Endometrial microvascular endothelial cells (primary cell): Measurements from ENCODE around the gene FAM210A. TPM values are rescaled to one million over a fixed set of nuclear protein-coding genes. Genes with fewer than 3 reads are reported as not detected.
"Not testable (repeated sequence)": the region's sequence is repeated elsewhere in the genome, so short reads cannot be mapped to it uniquely, and the experiment has no call there.

Experiments
- in situ Hi-C: cut with HindIII; loops from 2 replicates; pipeline ENCODE4 v1.10.0; 2017; ENCODE audit warnings: low sequenced_read_pairs, low pct_unique_long_range_greater_than_20kb; ENCODE audit errors: inconsistent ontology term
- total RNA-seq: library from RNA; depleted of rRNA; stranded (reverse); fragments of >200 nt; gene quantifications from one replicate; pipeline ENCODE4 v1.2.3, GENCODE V29; 2015; ENCODE audit errors: inconsistent ontology term

The FAM210A gene
- total RNA-seq, 1 donor from 2014 or later: 13.7 TPM

DNA sequence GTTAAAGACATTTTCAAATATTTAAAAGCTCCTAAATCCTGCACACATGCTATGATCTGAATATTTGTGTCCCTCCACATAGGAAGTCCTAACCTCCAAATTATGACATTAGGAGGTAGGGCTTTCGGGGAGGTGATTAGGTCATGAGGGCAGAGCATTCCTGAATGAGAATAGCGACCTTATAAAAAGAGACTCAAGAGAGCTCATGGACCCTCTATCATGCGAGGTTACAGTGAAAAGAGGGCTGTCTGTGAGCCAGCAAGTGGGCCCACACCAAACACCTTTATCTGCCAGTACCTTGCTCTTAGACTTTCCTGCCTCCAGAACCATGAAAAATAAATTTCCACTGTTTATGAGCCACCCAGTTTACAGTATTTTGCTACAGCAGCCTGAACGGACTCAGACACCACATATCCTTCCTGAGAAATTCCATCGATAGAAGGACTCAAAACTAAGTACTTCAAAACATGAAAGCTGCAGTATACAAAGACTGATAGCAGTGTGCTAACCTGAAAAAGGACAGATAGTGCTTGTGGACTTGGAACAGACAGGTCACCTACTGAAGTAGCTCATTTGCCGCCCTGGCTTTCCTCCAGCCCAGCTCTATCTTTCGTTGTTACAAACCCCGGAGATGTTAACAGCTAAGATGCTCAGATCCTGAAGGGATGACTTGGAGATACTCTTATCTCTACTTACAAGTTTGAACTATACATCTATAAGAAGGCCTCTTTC is 13.8 kb downstream of the FAM210A start:
- in situ Hi-C loops: no loop called here

- in situ Hi-C loops: no loop called here
Measured at GRCh38 chr18:13710414-13710831, 15.9 kb downstream of the FAM210A start.

DNA sequence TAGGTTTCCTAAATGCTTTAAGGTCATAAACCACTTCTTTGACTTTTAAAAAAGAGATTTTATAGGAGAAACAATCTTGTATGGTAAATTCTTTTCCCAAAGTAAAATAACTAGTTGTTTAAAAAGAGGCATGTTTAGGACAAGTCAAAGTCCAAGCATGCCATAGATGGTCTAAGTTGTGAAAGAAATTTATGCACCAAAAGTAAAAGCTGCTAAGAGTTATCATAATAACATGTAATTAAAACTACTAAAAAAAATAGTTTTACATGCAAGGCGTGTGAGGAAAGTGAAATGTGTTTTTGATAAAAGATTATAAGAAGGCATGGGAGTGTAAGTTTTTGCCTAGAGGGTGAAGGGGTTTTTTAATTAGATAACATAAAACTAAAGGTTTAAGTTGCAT is 22.5 kb downstream of the FAM210A start:
- in situ Hi-C loops: no loop called here

DNA sequence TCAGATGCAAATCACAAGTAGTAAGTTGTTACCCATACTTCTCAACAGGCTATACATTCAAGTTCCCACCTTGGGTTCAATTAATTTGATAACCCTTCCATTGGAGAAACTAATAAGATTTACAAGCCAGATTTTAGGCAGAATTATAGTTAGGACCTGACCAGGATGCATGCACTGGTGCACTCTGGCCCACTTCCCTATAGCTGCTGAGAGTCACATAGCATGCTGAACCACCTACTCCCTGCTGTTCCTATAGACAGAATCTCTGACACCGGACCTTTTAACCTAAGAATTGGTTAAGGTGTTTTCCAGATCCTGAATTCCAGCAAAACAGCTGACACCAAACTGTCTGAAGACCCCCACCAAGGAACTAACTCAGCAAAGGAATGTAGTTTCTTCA is 26.2 kb downstream of the FAM210A start:
- in situ Hi-C loops: no loop called here

DNA sequence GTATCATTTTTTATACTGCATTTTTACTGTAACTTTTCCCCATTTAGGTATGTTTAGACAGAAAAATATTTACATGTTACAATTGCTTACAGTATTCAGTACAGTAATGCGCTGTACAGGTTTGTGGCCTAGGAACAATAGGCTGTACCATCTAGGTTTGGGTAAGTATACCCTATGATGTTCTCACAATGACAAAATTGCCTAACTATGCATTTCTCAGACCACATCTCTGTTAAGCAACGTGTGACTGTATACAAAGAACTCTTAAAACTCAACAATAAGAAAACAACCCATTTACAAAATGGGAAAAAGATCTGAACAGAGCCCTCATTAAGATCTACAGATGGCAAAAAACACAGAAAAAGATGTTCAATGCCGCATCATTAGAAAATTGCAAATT is 29.4 kb downstream of the FAM210A start:
- in situ Hi-C loops: no loop called here

DNA sequence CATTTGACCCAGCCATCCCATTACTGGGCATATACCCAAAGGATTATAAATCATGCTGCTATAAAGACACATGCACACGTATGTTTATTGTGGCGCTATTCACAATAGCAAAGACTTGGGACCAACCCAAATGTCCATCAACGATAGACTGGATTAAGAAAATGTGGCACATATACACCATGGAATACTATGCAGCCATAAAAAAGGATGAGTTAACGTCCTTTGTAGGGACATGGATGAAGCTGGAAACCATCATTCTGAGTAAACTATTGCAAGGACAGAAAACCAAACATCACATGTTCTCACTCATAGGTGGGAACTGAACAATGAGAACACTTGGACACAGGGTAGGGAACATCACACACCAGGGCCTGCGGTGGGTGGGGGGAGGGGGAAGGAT is 31.0 kb downstream of the FAM210A start:
- in situ Hi-C loops: not testable (repeated sequence)

DNA sequence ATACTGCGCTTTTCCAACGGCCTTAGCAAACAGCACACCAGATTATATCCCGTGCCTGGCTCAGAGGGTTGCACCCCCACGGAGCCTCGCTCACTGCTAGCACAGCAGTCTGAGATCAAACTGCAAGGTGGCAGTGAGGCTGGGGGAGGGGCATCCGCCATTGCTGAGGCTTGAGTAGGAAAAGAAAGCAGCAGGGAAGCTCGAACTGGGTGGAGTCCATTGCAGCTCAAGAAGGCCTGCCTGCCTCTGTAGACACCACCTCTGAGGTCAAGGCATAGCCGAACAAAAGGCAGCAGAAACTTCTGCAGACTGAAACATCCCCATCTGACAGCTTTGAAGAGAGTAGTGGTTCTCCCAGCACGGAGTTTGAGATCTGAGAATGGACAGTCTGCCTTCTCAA is 36.3 kb downstream of the FAM210A start:
- in situ Hi-C loops: not testable (repeated sequence)

- in situ Hi-C loops: no loop called here
Measured at GRCh38 chr18:13688191-13689136, 37.9 kb downstream of the FAM210A start.

DNA sequence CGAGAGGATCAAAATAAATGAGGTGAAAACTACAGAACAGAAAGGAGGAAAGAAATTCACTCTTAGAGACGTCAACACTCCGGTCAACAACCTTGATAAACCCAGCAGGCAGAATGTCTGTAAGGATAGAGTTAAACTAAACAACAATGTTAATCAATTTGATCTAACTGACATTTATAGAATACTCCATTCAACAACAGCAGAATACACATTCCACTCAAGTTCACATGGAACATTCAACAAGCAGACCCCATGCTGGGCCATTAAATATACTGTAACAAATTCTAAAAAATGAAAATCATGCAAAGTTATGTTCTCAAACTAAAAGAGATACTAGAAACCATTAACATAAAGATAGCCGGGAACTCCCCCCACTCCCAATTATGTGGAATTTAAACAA is 41.8 kb downstream of the FAM210A start:
- in situ Hi-C loops: no loop called here

GRCh38 chr18:13681701-13682100 is 44.7 kb downstream of the FAM210A start:
- in situ Hi-C loops: no loop called here

GRCh38 chr18:13680612-13681011 is 45.7 kb downstream of the FAM210A start:
- in situ Hi-C loops: no loop called here

GRCh38 chr18:13677350-13677749 is 49.0 kb downstream of the FAM210A start:
- in situ Hi-C loops: not testable (repeated sequence)

DNA sequence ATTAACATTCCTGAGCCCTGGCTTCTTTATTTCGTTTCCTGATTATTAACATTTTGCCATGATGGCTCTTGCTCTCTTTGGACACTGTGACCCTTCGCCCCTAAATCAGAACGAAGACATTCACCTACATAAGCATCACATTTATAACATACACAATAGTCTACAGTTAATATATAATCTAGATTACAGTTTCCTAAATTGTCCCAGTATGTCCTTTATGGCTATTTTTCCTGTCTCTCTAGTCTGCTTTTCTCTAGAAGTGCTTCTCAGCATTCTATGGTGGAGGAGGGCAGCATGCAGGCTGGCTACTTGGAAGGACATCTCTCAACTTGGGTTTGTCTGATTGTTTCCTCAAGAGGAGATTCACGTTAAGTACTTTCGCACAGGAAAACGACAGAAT is 49.9 kb downstream of the FAM210A start:
- in situ Hi-C loops: no loop called here

DNA sequence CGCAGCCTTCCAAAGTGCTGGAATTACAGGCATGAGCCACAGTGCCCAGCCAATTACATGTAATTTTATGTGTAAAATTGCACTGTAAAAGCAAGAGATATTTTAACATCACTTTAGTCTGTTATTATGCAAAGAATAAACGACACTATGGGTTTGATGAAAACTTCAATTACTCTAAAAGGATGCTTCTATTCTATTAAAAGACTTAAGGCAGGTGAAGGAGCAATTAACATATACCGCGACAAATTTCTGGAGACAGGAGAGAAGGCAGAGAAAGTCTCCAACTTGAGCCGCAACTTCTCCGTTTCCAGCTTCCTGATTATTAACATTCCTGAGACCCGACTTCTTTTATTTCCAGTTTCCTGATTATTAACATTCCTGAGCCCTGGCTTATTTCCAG is 53.7 kb downstream of the FAM210A start:
- in situ Hi-C loops: no loop called here

DNA sequence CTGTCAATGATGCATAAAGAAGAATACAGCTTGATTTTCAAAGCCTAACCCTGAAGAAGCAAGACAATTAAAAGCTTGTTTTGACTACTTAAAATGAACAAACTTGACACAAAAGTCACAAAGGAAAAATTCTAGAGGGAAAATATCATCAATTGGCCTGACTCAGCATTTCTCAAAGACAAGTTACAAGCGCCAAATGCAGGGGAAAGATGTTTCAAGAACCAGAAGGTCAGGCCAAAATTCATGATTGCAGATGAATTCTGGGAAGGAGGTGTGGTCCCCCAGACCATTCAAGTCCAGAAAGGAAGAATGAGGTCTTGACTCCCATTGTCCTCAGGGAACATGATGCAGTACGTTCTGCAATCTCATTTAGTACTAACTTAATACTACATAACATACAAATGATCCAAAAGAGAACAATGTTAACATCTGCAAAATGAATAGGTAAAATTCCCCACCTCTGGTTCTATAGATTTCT is 64.5 kb downstream of the FAM210A start:
- in situ Hi-C loops: no loop called here

- in situ Hi-C loops: no loop called here
Measured at GRCh38 chr18:13661051-13661778, 65.1 kb downstream of the FAM210A start.

- in situ Hi-C loops: no loop called here
Measured at GRCh38 chr18:13660510-13660909, 65.8 kb downstream of the FAM210A start.

DNA sequence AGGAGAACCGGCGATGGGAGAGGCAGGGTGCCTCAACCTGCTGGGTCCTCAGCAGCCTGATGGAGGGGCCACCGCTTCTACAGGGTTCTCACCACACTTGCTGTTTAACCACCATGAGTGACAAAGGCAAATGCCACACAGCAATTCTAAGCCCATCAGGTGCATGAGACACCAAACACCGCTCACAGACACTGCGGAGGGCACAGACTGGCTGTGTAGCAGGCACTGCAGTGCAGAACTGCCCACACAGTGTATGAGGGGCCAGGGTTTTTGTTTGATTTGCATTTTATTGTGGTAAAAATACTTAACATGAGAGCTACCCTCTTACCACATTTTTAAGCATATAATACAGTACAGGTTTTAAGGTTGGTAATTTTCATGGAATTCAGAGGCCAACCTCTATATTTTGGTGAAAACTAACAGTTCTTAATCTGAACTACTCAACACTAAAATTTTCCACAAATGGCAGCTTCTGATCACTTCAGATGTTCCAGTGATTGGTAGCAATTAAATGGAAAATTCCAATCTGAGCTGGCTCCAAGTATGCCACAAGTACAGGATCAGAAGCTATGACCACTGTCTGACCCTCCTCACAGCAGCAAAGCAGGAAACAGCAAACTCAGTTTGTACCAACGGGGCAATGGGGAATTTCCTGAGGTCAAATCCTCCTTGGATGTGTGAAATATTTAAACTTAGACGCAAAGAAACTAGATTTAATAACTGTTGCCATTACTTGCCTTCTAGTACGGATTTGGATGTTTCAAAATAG is 67.7 kb downstream of the FAM210A start:
- in situ Hi-C loops: no loop called here

DNA sequence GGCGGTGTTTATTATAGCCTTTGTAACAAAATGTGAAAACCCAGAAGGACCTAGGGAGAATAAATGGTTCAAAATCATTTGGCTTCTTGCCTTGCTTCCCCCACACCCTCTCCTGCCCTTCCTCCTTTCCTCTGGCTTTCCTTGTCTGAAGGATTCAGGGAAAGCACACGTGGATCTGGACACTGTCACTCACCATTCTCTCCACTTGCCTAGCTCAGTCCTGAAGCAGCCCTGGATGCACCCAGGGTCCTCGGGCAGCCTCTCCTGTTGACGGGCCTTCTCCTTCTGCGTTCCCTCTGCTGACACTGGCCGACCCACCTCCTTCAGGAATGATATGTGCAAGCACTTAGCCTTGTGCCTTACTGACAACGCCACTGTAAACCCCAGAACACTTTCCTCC is 68.4 kb downstream of the FAM210A start:
- in situ Hi-C loops: no loop called here
